ENCODE results near the gene NHLRC2.

The NHLRC2 gene

GRCh38 chr10:113945075-113945686 is 90.7 kb downstream of the NHLRC2 start:
- no peak for DNase-seq

GRCh38 chr10:113945687-113946085 is 91.2 kb downstream of the NHLRC2 start:
- no peak for DNase-seq

DNA sequence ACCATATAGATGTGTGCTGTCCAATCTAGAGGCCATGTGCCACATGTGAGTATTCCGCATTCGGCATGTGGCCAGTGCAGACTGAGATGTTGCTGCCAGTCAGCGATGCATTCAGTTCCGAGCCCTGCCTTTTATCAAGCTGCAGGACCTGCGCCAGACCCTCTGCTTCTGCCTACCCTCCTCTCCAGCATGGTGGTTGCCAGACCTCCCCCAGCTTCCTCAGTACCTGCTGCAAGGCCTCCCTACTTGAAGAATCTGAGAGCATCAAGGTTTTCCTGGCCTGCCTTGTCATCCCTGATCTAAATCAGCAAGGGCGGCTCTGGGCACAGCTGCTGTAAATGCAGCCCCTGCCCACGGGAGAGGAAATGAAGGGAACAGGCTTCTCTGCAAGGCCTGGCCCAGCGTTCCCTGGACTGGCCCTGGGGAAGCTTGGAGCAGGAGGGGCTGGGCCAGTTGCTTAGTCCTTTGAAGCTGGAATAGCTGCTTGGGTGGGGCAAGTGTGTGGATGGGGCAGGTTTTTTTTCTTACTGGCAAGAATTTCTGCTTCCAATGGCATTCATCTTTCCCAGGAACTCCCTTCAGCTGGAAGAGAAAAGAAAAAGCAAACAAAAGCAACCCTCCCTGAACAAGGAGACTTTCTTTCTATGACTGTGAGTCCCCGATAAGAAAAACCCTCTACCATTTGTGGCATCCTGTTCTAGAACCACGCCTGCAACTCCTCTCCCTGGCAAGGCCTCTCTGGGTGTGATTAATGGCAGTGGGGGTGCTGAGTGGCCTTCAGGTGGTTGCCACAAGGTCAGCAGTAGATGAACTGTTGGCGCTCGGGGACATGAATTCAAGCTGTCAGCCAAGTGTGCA is 93.0 kb downstream of the NHLRC2 start:
- no peak for DNase-seq

- no peak for DNase-seq
These were observed 93.6 kb downstream of the NHLRC2 start for GRCh38 chr10:113948048-113948447.

GRCh38 chr10:113950268-113950667 is 95.8 kb downstream of the NHLRC2 start:
- DNase-seq = no peak

GRCh38 chr10:113953505-113954272 is 99.2 kb downstream of the NHLRC2 start:
- DNase-seq = peak; percentile 52 to 59

- no peak for DNase-seq
These were observed 99.9 kb downstream of the NHLRC2 start for GRCh38 chr10:113954409-113954808.

DNA sequence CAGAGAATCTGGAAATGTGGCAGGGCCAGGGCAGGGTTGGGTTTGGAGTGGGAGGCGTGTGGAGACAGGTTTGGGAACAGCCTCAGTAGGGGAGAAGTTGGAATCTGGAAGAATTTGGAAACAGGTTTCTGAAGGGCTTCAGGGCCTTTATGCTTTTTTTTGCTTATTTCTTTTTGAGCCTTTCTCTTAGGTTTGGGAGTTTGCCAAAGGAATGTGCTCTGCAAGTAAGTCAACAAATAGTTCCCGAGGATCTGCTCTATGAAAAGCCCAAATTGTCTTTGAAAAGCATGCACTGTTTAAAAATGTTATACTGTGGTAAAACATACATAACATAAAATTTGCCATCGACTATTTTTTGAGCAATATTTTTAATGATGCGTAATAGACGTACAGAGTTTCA is 102.6 kb downstream of the NHLRC2 start:
- DNase-seq = no peak

DNA sequence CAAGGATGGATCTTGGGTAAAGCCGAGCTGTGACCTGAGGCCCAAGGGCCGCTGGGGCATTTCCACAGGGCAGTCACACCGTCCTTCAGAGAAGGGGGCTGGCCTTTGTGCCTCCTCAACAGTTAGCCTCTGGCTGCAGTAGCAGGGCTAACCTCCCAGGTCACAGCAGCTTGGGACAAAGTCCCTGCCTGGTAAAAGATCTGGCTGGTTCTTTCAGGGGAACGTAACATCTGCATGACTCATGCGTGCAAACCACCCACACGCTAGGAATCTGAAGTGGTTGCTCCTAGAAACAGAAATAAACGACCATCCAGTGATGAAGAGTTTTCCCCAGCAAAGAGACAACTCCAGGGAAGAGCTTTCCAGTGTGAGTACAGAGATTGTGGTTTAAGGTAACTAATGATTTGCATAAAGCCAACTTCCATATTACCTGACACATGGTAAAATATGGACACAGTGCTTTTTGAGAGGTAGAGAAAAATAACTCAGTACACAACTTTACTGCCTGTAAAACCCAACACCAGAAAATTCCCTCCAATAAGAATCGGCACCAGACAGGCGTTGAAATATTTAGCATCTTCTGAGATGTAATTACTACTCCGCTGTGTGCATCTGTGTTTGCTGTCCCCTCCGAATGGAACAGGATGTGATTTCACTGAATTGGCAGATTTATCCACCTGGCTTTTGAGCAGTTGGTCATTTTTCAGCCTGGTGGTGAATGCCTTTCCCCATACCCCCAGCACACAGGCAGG is 104.3 kb downstream of the NHLRC2 start:
- DNase-seq = peak; percentile 60 to 76

GRCh38 chr10:113959383-113959760 is 104.9 kb downstream of the NHLRC2 start:
- DNase-seq = no peak

DNA sequence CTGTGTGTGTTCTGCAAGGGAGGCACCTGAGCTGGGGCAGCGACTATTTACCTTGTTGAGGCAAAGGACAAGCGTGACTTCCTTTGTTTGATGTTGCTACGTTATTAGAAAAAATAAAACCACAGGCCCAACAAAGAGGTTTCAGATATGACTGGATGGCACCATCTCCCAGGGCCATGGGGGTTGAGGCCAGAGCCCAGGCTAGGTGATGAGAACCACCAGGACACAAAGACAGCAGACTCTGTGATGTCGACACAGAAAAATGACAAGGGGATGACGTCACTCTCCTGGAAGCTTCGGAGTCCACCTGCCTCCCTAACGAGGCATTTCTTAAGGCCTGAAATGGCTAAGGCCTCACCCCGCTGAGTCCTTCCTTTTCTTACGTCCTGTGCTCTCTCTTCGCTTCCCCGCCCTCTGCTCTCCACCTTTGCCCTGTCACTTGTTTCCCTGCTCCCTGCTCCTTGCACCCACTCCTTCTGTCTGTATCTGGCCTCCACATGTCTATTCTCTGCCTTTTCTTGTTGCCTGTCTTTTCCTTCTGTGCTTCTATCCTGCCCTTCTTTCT is 106.2 kb downstream of the NHLRC2 start:
- DNase-seq = no peak

DNA sequence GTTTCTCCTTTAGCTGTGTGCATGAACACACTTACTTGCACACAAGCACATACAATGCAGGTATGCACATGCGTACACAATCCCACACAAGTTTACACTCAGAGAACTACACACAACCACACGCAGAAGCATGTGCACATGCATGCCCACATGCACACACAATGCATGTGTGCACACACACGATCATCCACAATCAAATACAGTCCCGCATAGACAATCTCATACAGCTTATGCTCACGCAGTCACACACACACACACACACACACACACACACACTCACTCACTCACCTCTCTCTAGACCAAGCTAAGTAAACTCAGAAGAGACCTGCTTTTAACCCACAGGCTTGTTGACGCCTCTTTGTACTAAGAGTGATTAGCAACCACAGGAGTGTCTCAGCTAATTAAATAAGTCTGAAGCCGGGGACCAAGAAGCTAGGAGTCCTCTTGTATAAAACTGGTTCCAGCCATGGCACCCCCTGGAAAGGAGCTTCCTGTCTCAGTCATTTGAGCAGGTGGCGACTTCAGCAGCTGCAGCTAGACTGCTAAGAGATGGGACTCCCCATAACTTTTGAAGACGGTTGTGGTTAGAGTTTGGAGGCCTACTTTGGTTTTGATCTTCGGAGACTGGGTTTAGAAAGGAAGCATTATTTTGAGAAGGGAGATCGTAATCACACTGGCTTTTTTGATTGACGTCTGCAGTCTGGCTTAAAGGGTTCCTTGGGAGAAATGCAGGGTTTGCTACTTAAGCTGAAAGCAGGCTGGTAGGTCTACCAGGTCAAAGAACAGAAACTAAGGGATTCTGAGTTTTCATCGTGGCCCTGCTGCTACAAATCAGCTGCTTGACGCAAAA is 106.9 kb downstream of the NHLRC2 start:
- no peak for DNase-seq

GRCh38 chr10:113965077-113965476 is 110.6 kb downstream of the NHLRC2 start:
- peak; percentile 22 to 29 for DNase-seq

- DNase-seq = peak; percentile 62 to 90
These were observed 111.2 kb downstream of the NHLRC2 start for GRCh38 chr10:113965683-113966082.

Data from inflammatory macrophage (primary cell).